Measurements from ENCODE around the gene PPP2R5C.

DNA sequence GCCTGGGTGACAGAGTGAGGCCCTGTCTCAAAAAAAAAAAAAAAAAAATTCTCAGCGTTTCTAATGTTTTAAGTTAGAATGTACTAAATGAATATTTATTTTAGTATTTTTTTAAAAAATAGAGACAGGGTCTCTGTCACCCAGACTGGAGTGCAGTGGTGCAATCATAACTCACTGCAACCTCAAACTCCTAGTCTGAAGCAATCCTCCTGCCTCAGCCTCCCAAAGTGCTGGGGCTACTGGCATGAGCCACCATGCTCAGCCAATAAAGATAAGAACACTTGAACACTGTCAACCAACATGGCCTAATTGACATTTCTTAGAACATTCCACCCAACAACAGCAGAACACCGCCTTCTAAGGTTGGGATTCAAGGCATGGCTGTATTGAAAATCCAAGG, 197.8 kb downstream of the PPP2R5C start:
- TF ChIP-seq, protein P1, sequence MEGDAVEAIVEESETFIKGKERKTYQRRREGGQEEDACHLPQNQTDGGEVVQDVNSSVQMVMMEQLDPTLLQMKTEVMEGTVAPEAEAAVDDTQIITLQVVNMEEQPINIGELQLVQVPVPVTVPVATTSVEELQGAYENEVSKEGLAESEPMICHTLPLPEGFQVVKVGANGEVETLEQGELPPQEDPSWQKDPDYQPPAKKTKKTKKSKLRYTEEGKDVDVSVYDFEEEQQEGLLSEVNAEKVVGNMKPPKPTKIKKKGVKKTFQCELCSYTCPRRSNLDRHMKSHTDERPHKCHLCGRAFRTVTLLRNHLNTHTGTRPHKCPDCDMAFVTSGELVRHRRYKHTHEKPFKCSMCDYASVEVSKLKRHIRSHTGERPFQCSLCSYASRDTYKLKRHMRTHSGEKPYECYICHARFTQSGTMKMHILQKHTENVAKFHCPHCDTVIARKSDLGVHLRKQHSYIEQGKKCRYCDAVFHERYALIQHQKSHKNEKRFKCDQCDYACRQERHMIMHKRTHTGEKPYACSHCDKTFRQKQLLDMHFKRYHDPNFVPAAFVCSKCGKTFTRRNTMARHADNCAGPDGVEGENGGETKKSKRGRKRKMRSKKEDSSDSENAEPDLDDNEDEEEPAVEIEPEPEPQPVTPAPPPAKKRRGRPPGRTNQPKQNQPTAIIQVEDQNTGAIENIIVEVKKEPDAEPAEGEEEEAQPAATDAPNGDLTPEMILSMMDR (conservative IDR thresholded peaks at IDR 0.05; ENCODE audit: low read depth, low read length) = no peak
- no peak for TF ChIP-seq EZH2 (IDR thresholded peaks at IDR 0.05; ENCODE audit: low read length, unreplicated experiment)
